ENCODE results near the gene DR1.

Gene DR1

GRCh38 chr1:93345633-93346420, at the start of gene DR1:
DR1 (plus strand) TSS chr1:93345907; CDS start chr1:93346646, 739 bp downstream.
- peak; percentile 97 for DNase-seq (ENCODE audit: low spot score)

- no peak for DNase-seq (ENCODE audit: low spot score)
Measured at GRCh38 chr1:93296555-93297154, 49.1 kb upstream of the DR1 start.

DNA sequence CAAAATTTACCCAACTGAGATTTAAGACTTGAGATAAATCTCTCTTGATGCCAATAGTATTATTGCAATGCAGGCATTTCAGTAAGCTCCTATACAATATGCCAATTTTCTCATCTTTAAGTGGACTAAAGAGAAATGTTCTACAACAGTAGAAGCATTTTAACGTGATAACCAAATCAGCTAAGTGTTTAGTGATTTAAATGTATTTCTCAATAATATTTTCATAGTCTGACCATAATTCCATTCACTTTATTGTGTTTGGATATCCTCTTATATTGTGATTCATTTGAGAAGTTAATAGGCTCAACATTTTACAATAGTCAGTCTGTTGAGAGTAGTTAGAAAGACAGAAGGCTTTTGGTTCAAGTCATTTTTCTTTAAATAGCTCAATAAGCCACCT, 44.6 kb upstream of the DR1 start:
- no peak for DNase-seq (ENCODE audit: low spot score)

DNA sequence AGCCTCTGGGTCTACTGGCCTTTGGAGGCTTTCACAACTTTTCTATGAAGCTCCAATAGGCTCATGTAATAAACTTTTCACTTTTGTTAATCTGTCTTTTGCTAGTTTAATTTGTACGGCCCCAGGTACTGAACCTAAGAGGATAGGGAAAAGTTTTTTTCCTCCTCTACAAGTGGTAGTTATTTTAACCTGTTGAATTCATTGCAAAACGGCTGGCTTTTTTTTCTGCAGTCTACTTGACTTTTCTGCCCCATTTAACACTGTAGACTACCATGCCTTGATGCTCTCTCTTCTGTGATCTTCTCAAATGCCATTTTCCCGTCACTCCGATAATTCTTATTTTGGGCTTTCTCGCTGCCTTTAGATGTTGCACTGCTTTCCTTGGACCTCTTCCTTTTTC, 43.6 kb upstream of the DR1 start:
- no peak for DNase-seq (ENCODE audit: low spot score)

DNA sequence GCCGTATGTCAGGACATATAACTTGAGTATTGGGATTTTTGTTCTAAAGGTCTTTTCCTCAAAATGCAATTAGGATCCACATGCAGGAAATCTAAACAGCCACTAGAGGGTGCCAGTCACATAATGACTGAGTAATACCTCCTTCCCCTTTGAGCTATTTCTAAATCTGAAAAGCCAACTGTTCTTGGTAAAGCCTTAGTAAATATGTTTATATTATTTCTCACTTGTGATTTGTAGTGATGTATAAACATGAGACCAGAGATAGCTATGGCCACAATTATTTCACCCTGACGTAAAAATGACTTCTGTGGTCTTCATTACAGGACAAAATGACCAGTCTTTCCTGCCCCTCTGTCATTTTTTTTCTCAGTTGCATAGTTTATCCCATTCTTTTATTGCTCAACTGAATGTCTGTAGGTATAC, 41.0 kb upstream of the DR1 start:
- DNase-seq (ENCODE audit: low spot score): no peak

- DNase-seq (ENCODE audit: low spot score): no peak
Measured at GRCh38 chr1:93306920-93307319, 38.8 kb upstream of the DR1 start.

GRCh38 chr1:93313026-93313425, 32.7 kb upstream of the DR1 start:
- DNase-seq (ENCODE audit: low spot score): no peak

DNA sequence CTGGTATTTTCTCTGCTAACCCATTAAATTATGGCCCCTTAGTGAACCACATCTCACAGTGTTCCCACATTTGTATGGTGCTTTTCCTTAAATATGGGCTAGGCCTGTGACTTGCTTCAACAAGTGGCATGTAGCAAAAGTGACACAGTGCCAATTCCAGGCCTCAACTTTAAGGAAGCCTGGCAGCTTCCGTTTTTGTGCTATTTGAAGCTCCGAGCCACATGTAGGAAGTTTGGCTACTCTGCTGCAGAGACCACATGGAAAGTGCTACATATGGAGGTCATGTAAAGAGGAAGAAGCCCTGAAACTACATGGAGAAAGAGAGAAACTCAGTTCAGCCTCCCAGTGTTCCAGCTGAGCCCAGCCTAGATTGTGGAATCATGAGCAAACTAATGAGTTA, 28.5 kb upstream of the DR1 start:
- DNase-seq (ENCODE audit: low spot score): no peak

DNA sequence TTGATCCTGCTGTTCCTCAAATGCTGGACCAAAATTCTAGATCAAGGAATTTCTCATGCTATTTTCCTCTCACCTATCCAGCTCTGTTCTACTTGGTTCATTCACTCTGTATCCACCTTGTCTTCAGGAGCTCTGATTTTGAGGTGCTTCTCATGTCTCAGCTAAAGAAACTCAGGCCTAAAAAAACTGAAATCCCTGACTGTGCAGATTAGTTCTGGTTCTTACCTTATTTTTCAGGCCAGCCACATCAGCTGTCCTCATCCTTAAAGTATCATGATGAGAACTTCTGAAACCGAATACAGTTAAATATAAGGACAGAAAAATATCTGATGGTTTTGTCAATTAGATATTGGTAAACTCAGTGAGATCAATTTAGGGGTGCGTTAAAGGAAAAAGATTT, 27.8 kb upstream of the DR1 start:
- no peak for DNase-seq (ENCODE audit: low spot score)

- DNase-seq (ENCODE audit: low spot score): no peak
Measured at GRCh38 chr1:93321720-93322119, 24.0 kb upstream of the DR1 start.

- DNase-seq (ENCODE audit: low spot score): no peak
Measured at GRCh38 chr1:93322349-93322748, 23.4 kb upstream of the DR1 start.

GRCh38 chr1:93323185-93323820, 22.4 kb upstream of the DR1 start:
- no peak for DNase-seq (ENCODE audit: low spot score)

- DNase-seq (ENCODE audit: low spot score): no peak
Measured at GRCh38 chr1:93324486-93325464, 20.9 kb upstream of the DR1 start.

GRCh38 chr1:93328809-93329760, 16.6 kb upstream of the DR1 start:
- DNase-seq (ENCODE audit: low spot score): no peak

GRCh38 chr1:93330196-93330595, 15.5 kb upstream of the DR1 start:
- no peak for DNase-seq (ENCODE audit: low spot score)

DNA sequence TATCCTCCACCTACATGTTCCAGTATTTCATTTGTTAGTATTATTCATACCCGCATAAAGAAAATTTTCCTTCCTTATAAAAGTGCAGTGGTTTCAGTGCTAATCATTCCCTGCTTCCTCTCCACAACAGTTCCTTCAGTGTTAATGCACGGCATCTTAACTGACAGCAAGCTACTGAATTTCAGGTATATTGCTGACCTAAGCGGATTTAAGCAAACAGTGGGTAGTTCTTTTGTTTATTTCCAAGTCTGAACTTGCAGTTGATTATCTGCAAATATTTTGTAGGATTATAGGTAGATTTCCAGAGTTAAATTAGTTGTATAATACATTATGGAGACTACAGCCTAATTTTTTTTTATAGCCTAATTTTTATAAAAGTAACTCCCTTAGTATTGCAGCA, 15.1 kb upstream of the DR1 start:
- no peak for DNase-seq (ENCODE audit: low spot score)

GRCh38 chr1:93331412-93331811, 14.3 kb upstream of the DR1 start:
- DNase-seq (ENCODE audit: low spot score): no peak

- DNase-seq (ENCODE audit: low spot score): no peak
Measured at GRCh38 chr1:93332368-93332767, 13.3 kb upstream of the DR1 start.

GRCh38 chr1:93338387-93339146, 7.1 kb upstream of the DR1 start:
- DNase-seq (ENCODE audit: low spot score): no peak

- no peak for DNase-seq (ENCODE audit: low spot score)
Measured at GRCh38 chr1:93339171-93339697, 6.5 kb upstream of the DR1 start.

All from left forelimb (tissue), 1 donor.